Mesodermal cell (in vitro differentiated cells): ENCODE measurements around the gene DOLPP1.
A peak's percentile ranks its signal among the peaks of the same experiment; 100 is the strongest.

Experiments used
- H3K27ac ChIP-seq: 2 replicates; pipeline ENCODE4 v1.7.0; 2013; ENCODE audit warnings: mild to moderate bottlenecking, low read depth, low read length, moderate library complexity; ENCODE audit not compliant: severe bottlenecking
- H3K36me3 ChIP-seq: 2 replicates; pipeline ENCODE4 v1.7.1; 2013; ENCODE audit warnings: mild to moderate bottlenecking, low read length, moderate library complexity; ENCODE audit not compliant: control insufficient read depth, insufficient read depth
- H3K4me1 ChIP-seq: one replicate; pipeline ENCODE4 v1.7.1; 2013; ENCODE audit warnings: mild to moderate bottlenecking, low read length; ENCODE audit not compliant: insufficient read depth, control insufficient read depth, poor library complexity, severe bottlenecking
- H3K4me3 ChIP-seq: 2 replicates; pipeline ENCODE4 v1.7.0; 2013; ENCODE audit warnings: low read length, control low read depth, mild to moderate bottlenecking; ENCODE audit not compliant: insufficient read depth, poor library complexity, severe bottlenecking; ENCODE audit errors: extremely low read depth
- H3K9me3 ChIP-seq: 2 replicates; pipeline ENCODE4 v1.7.1; 2013; ENCODE audit warnings: mild to moderate bottlenecking, low read length, moderate library complexity; ENCODE audit not compliant: control insufficient read depth
- WGBS, 2 experiments: methylation state at CpG; one replicate each; pipeline ENCODE4 v1.1.5; 2013; ENCODE audit warnings: missing lambda C conversion rate in 2 of 2; ENCODE audit not compliant: insufficient coverage in 2 of 2; 5-methylcytosine and 5-hydroxymethylcytosine counted together

The DOLPP1 gene

GRCh38 chr9:129077236-129077635 is 3.7 kb upstream of the DOLPP1 start:
- 90 to 94% methylated on average over 2 to 7 of the region's 10 CpGs for WGBS, 2 experiments
- no peaks in the 10 kb centered on the region for H3K4me1 ChIP-seq
- H3K9me3 ChIP-seq = no peaks in the 10 kb centered on the region
- no peak overlapping the region for H3K27ac ChIP-seq
- H3K4me3 ChIP-seq = no peak overlapping the region
- H3K36me3 ChIP-seq = no peaks in the 10 kb centered on the region

GRCh38 chr9:129078691-129079503 is 2.0 kb upstream of the DOLPP1 start:
- Histone ChIP-seq H3K36me3 (no peaks in the 10 kb centered on the region), H3K4me3 (no peak overlapping the region)
- 88 to 90% methylated on average over 18 of the region's 18 CpGs for WGBS, 2 experiments

GRCh38 chr9:129079829-129080228 is 1.1 kb upstream of the DOLPP1 start:
- H3K4me1 ChIP-seq = no peaks in the 10 kb centered on the region
- 94% methylated on average over 11 to 13 of the region's 13 CpGs for WGBS, 2 experiments
- H3K4me3 ChIP-seq = peak overlapping the region; percentile 69
- peak overlapping the region; percentile 16 for H3K27ac ChIP-seq
- H3K36me3 ChIP-seq = no peaks in the 10 kb centered on the region
- no peaks in the 10 kb centered on the region for H3K9me3 ChIP-seq

More at GRCh38 chr9:129078691-129079503, 2.0 kb upstream of the DOLPP1 start:
- H3K9me3 ChIP-seq = no peaks in the 10 kb centered on the region
- H3K4me1 ChIP-seq = no peaks in the 10 kb centered on the region
- H3K27ac ChIP-seq = no peak overlapping the region

GRCh38 chr9:129080298-129080600 is 662 bp upstream of the DOLPP1 start:
- 4 to 13% methylated on average over 3 to 9 of the region's 12 CpGs for WGBS, 2 experiments
- H3K36me3 ChIP-seq = no peaks in the 10 kb centered on the region
- no peaks in the 10 kb centered on the region for H3K9me3 ChIP-seq
- peak overlapping the region; percentile 69 for H3K4me3 ChIP-seq
- H3K4me1 ChIP-seq = no peaks in the 10 kb centered on the region
- H3K27ac ChIP-seq = peak overlapping the region; percentile 16

- peaks cover 5% of the 10 kb centered on the region for H3K36me3 ChIP-seq
- peak overlapping the region; percentile 75 for H3K27ac ChIP-seq
- H3K9me3 ChIP-seq = no peaks in the 10 kb centered on the region
- WGBS, 2 experiments = 7 to 11% methylated on average over 20 to 28 of the region's 30 CpGs
- H3K4me3 ChIP-seq = peak overlapping the region; percentile 69
- H3K4me1 ChIP-seq = no peaks in the 10 kb centered on the region
These were observed 535 bp downstream of the DOLPP1 start for GRCh38 chr9:129081388-129081904.

- no peaks in the 10 kb centered on the region for H3K4me1 ChIP-seq
- no peaks in the 10 kb centered on the region for H3K9me3 ChIP-seq
- no peak overlapping the region for H3K4me3 ChIP-seq
- 92 to 93% methylated on average over 6 to 7 of the region's 7 CpGs for WGBS, 2 experiments
- no peak overlapping the region for H3K27ac ChIP-seq
- peaks cover 18% of the 10 kb centered on the region for H3K36me3 ChIP-seq
These were observed 3.2 kb downstream of the DOLPP1 start for GRCh38 chr9:129084087-129084486.

- H3K4me1 ChIP-seq = no peaks in the 10 kb centered on the region
- peaks cover 36% of the 10 kb centered on the region for H3K36me3 ChIP-seq
- H3K9me3 ChIP-seq = no peaks in the 10 kb centered on the region
- no peak overlapping the region for H3K4me3 ChIP-seq
- 89 to 93% methylated on average over 11 to 12 of the region's 15 CpGs for WGBS, 2 experiments
- H3K27ac ChIP-seq = no peak overlapping the region
These were observed 8.3 kb downstream of the DOLPP1 start for GRCh38 chr9:129089246-129089645.

- Histone ChIP-seq H3K36me3 (peaks cover 20% of the 10 kb centered on the region), H3K27ac (no peak overlapping the region), H3K4me3 (no peak overlapping the region), H3K9me3 (no peaks in the 10 kb centered on the region), H3K4me1 (no peaks in the 10 kb centered on the region)
- WGBS, 2 experiments = 86 to 92% methylated on average over 13 to 18 of the region's 20 CpGs
These were observed 12.9 kb downstream of the DOLPP1 start for GRCh38 chr9:129093602-129094386.

GRCh38 chr9:129094387-129095169 is 13.7 kb downstream of the DOLPP1 start:
- Histone ChIP-seq H3K9me3 (no peaks in the 10 kb centered on the region), H3K36me3 (peaks cover 13% of the 10 kb centered on the region)

GRCh38 chr9:129095170-129095667 is 14.3 kb downstream of the DOLPP1 start:
- no peaks in the 10 kb centered on the region for H3K9me3 ChIP-seq
- H3K27ac ChIP-seq = no peak overlapping the region
- H3K4me1 ChIP-seq = no peaks in the 10 kb centered on the region
- H3K36me3 ChIP-seq = peaks cover 6% of the 10 kb centered on the region
- H3K4me3 ChIP-seq = no peak overlapping the region
- WGBS, 2 experiments = 97 to 98% methylated on average over 19 to 21 of the region's 21 CpGs

More at GRCh38 chr9:129094387-129095169, 13.7 kb downstream of the DOLPP1 start:
- WGBS, 2 experiments = 93 to 98% methylated on average over 7 to 10 of the region's 13 CpGs
- H3K27ac ChIP-seq = no peak overlapping the region
- H3K4me3 ChIP-seq = no peak overlapping the region
- no peaks in the 10 kb centered on the region for H3K4me1 ChIP-seq
